ENCODE results near the gene DHX34. TPM values are rescaled to one million over a fixed set of nuclear protein-coding genes. Genes with fewer than 3 reads are reported as not detected.

DHX34 gene
- total and polyA plus RNA-seq, 9 donors = 2.6 to 21.3 (median 15.3) TPM

DNA sequence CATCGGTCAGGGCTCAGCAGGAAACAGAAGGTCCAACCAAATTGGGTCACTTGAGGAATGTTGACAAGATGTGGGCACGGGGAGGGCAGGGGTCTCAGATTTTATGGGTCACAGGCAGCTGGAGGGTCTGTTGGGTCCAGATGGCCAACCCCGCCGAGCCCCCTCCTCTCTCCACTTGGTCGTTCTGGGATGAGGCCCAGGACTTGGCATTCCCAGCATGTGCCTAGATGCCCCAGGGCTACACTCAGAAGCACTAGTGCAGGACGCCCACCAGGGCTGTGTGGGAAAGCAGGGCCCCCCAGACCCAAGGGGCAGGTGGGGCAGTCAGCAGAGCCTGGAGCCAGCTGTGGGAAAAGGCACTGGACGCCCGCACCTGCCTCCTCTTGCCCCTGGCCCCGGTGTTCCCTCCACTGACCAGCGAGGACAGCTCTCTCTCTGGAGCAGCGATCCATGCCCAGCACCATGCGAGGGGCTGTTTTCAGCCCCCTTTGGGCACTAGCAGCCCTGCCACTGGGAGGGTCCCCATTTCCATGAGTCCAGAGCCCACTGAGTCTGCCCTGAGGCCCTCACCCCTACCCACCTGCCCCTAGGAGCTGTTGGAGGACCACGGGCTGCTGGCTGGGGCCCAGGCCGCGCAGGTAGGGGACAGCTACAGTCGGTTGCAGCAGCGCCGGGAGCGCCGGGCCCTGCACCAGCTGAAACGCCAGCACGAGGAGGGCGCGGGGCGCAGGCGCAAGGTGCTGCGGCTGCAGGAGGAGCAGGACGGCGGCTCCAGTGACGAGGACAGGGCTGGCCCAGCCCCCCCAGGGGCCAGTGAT lies 26.0 kb downstream of the DHX34 start:
- 89 to 90% (median 89%) methylated on average over 17 to 30 of the region's 30 CpGs for WGBS, 3 donors
- no peaks in the 10 kb centered on the region for H3K4me1 ChIP-seq (ENCODE audit: insufficient read depth)

DNA sequence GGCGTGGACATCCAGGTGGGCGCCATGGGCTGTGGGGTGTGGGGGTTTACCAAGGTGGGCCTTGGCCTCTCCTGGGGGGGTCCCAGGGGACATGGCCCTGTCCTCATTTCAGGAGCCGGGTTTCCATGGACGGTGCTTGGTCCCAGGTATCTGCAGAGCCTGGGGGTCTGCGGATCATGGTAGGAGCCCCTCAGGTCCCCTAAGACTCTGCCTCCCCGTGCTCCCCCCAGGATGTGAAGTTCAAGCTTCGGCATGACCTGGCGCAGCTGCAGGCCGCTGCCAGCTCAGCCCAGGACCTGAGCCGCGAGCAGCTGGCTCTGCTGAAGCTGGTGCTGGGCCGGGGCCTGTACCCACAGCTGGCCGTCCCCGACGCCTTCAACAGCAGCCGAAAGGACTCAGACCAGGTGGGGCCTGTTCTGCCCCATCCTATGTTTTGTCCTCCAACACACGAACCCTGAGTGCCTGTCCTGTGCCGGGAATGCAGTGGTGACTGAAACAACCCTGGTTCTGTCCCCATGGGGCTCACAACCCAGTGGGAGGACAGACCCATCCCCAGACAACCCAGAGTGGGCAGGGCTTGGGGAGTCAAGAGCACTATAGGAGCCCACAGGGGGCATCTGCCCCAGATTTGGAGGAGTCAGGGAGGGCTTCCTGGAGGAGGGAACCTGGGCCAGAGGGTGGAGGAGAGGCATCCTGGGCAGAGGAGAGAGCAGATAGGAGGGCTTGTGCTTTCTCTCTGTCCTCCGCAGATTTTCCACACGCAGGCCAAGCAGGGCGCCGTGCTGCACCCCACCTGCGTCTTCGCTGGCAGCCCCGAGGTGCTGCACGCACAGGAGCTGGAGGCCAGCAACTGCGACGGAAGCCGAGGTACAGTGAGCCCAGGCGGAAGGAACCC lies 26.8 kb downstream of the DHX34 start:
- Histone ChIP-seq H3K27me3 (no peaks in the 10 kb centered on the region), H3K9me3 (no peaks in the 10 kb centered on the region), H3K4me3 (no peak overlapping the region), H3K4me1 (ENCODE audit: insufficient read depth) (no peaks in the 10 kb centered on the region), H3K27ac (no peak overlapping the region), H3K36me3 (peaks cover 7% of the 10 kb centered on the region)
- intact Hi-C loops (cut with DNase I) = no loop called here
- DNase-seq = no peak
- TF ChIP-seq POLR2A (IDR thresholded peaks at IDR 0.05) (no peak), EP300 (IDR thresholded peaks at IDR 0.05) (no peak)
- TF ChIP-seq, protein P1, sequence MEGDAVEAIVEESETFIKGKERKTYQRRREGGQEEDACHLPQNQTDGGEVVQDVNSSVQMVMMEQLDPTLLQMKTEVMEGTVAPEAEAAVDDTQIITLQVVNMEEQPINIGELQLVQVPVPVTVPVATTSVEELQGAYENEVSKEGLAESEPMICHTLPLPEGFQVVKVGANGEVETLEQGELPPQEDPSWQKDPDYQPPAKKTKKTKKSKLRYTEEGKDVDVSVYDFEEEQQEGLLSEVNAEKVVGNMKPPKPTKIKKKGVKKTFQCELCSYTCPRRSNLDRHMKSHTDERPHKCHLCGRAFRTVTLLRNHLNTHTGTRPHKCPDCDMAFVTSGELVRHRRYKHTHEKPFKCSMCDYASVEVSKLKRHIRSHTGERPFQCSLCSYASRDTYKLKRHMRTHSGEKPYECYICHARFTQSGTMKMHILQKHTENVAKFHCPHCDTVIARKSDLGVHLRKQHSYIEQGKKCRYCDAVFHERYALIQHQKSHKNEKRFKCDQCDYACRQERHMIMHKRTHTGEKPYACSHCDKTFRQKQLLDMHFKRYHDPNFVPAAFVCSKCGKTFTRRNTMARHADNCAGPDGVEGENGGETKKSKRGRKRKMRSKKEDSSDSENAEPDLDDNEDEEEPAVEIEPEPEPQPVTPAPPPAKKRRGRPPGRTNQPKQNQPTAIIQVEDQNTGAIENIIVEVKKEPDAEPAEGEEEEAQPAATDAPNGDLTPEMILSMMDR (IDR thresholded peaks at IDR 0.05) = no peak
- 91 to 94% (median 93%) methylated on average over 26 to 30 of the region's 30 CpGs for WGBS, 3 donors

More for the DNA sequence above, 26.0 kb downstream of the DHX34 start:
- Histone ChIP-seq H3K36me3 (peaks cover 7% of the 10 kb centered on the region), H3K27me3 (no peaks in the 10 kb centered on the region), H3K27ac (no peak overlapping the region), H3K4me3 (no peak overlapping the region), H3K9me3 (no peaks in the 10 kb centered on the region)
- intact Hi-C loops (cut with DNase I) = no loop called here
- TF ChIP-seq POLR2A (IDR thresholded peaks at IDR 0.05) (no peak), EP300 (IDR thresholded peaks at IDR 0.05) (no peak)
- TF ChIP-seq, protein P1 (IDR thresholded peaks at IDR 0.05) = no peak
- no peak for DNase-seq

DNA sequence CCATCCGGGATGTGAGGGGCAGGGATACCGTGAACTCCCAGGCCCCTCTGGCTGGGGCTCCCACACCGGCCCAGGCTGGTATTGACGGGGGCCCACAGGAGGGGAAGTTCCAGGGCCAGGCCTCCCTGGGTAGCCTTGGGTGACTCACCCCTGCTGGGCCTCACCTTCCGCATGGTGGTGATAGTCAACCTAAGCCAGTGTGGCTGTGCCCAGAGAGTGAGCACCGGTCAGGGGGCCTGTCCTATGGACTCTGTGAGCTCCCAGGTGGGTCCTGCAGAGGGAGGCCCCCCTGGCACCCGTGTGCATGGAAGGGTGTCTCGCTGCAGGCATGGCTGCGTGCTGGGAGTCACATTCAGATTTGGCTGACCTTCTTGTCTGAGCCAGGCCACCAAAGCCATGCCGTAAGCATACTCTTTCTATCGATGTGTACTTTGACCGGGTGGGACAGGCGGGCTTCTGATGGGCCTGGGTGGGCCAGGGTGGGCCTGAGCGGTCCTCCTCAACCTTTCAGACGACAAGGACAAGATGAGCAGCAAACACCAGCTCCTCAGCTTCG lies 27.6 kb downstream of the DHX34 start:
- DNase-seq = no peak
- Histone ChIP-seq H3K36me3 (peaks cover 7% of the 10 kb centered on the region), H3K4me1 (ENCODE audit: insufficient read depth) (no peaks in the 10 kb centered on the region), H3K27ac (no peak overlapping the region), H3K4me3 (no peak overlapping the region), H3K9me3 (no peaks in the 10 kb centered on the region), H3K27me3 (no peaks in the 10 kb centered on the region)
- TF ChIP-seq, protein P1 (IDR thresholded peaks at IDR 0.05) = no peak
- no peak for TF ChIP-seq EP300 (IDR thresholded peaks at IDR 0.05)
- TF ChIP-seq POLR2A (IDR thresholded peaks at IDR 0.05) = no peak
- 82 to 89% (median 86%) methylated on average over 15 to 16 of the region's 16 CpGs for WGBS, 3 donors
- intact Hi-C loops (cut with DNase I) = no loop called here

DNA sequence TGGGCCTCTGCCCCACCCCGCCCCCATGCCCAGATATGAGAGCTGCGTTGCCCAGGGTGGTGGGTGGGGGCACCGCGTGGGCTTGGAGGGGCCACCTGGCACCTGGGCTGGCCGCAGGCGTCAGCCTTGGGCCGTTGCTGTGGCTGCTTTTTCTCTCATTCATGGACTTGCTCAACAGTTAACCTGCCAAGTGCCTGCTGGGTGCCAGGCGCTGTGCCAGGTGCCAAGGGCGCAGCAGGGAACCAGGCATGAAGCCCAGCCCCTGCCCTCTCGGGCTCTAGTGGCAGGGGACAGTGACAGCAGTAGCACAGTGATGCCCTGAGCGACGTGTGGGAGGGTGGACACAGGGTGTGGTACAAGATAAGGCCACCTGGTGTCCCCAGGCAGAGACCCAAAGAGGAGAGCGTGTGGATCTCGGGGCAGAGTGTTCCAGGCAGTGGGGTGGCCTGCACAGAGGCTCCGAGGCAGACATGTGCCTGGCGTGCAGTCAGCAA lies 28.1 kb downstream of the DHX34 start:
- Histone ChIP-seq H3K27me3 (no peaks in the 10 kb centered on the region), H3K36me3 (peaks cover 7% of the 10 kb centered on the region), H3K4me1 (ENCODE audit: insufficient read depth) (no peaks in the 10 kb centered on the region), H3K27ac (no peak overlapping the region), H3K4me3 (no peak overlapping the region), H3K9me3 (no peaks in the 10 kb centered on the region)
- intact Hi-C loops (cut with DNase I) = no loop called here
- WGBS, 3 donors = 66 to 81% (median 70%) methylated on average over 16 of the region's 16 CpGs
- no peak for DNase-seq
- TF ChIP-seq POLR2A (IDR thresholded peaks at IDR 0.05) (no peak), EP300 (IDR thresholded peaks at IDR 0.05) (no peak)
- TF ChIP-seq, protein P1 (IDR thresholded peaks at IDR 0.05) = no peak

All from ovary (tissue), 9 donors.